Measurements from ENCODE around the gene TUBA1C.

The TUBA1C gene

GRCh38 chr12:49264873-49265792 lies at the start of gene TUBA1C:
Gene TUBA1C, plus strand, starts transcription at chr12:49265082. Its CDS starts 100 bp downstream, at chr12:49265182.
- in situ Hi-C loops (cut with HindIII; ENCODE audit: low sequenced_read_pairs): no loop called here

- in situ Hi-C loops (cut with HindIII; ENCODE audit: low sequenced_read_pairs): no loop called here
These were observed 45.4 kb upstream of the TUBA1C start for GRCh38 chr12:49219417-49220026.

- in situ Hi-C loops (cut with HindIII; ENCODE audit: low sequenced_read_pairs): no loop called here
These were observed 43.9 kb upstream of the TUBA1C start for GRCh38 chr12:49220972-49221371.

GRCh38 chr12:49223122-49223521 lies 41.8 kb upstream of the TUBA1C start:
- in situ Hi-C loops (cut with HindIII; ENCODE audit: low sequenced_read_pairs): no loop called here

- in situ Hi-C loops (cut with HindIII; ENCODE audit: low sequenced_read_pairs): no loop called here
These were observed 41.1 kb upstream of the TUBA1C start for GRCh38 chr12:49223590-49224369.

GRCh38 chr12:49225576-49226166 lies 39.2 kb upstream of the TUBA1C start:
- in situ Hi-C loops (cut with HindIII; ENCODE audit: low sequenced_read_pairs): no loop called here

- in situ Hi-C loops (cut with HindIII; ENCODE audit: low sequenced_read_pairs): no loop called here
These were observed 37.2 kb upstream of the TUBA1C start for GRCh38 chr12:49227713-49228112.

GRCh38 chr12:49228653-49229052 lies 36.2 kb upstream of the TUBA1C start:
- in situ Hi-C loops (cut with HindIII; ENCODE audit: low sequenced_read_pairs): no loop called here

- in situ Hi-C loops (cut with HindIII; ENCODE audit: low sequenced_read_pairs): no loop called here
These were observed 34.6 kb upstream of the TUBA1C start for GRCh38 chr12:49230176-49230804.

GRCh38 chr12:49230805-49231194 lies 34.1 kb upstream of the TUBA1C start:
- in situ Hi-C loops (cut with HindIII; ENCODE audit: low sequenced_read_pairs): no loop called here

- in situ Hi-C loops (cut with HindIII; ENCODE audit: low sequenced_read_pairs): no loop called here
These were observed 32.8 kb upstream of the TUBA1C start for GRCh38 chr12:49231878-49232655.

- in situ Hi-C loops (cut with HindIII; ENCODE audit: low sequenced_read_pairs): no loop called here
These were observed 31.7 kb upstream of the TUBA1C start for GRCh38 chr12:49232940-49233841.

GRCh38 chr12:49233842-49234526 lies 30.9 kb upstream of the TUBA1C start:
- in situ Hi-C loops (cut with HindIII; ENCODE audit: low sequenced_read_pairs): no loop called here

GRCh38 chr12:49236423-49236822 lies 28.5 kb upstream of the TUBA1C start:
- in situ Hi-C loops (cut with HindIII; ENCODE audit: low sequenced_read_pairs): no loop called here

- in situ Hi-C loops (cut with HindIII; ENCODE audit: low sequenced_read_pairs): no loop called here
These were observed 21.3 kb upstream of the TUBA1C start for GRCh38 chr12:49243631-49244030.

- in situ Hi-C loops (cut with HindIII; ENCODE audit: low sequenced_read_pairs): no loop called here
These were observed 20.7 kb upstream of the TUBA1C start for GRCh38 chr12:49244176-49244575.

GRCh38 chr12:49251357-49251756 lies 13.5 kb upstream of the TUBA1C start:
- in situ Hi-C loops (cut with HindIII; ENCODE audit: low sequenced_read_pairs): no loop called here

GRCh38 chr12:49253033-49253623 lies 11.8 kb upstream of the TUBA1C start:
- in situ Hi-C loops (cut with HindIII; ENCODE audit: low sequenced_read_pairs): no loop called here

Measured in DLD1 (cell line).